Testis (tissue), 2 donors: ENCODE results near the gene MAMDC2.

Experiments used
- POLR2A ChIP-seq: fragments of 450-650 bp; IDR thresholded peaks from one replicate; pipeline ENCODE4 v1.6.1; 2017; ENCODE audit warnings: antibody characterized with exemption, mild to moderate bottlenecking, moderate library complexity
- TF ChIP-seq, protein P1 (sequence below), 3 experiments: fragments of 450-650 bp in 2 of 3; fragments of 200-600 bp in 1 of 3; sonication (generic) in 1 of 3; IDR thresholded peaks; one replicate each; pipeline ENCODE4 v1.5.1; 2016 to 2019; ENCODE audit warnings: antibody characterized with exemption in 3 of 3, mild to moderate bottlenecking in 2 of 3, moderate library complexity in 1 of 3

DNA sequence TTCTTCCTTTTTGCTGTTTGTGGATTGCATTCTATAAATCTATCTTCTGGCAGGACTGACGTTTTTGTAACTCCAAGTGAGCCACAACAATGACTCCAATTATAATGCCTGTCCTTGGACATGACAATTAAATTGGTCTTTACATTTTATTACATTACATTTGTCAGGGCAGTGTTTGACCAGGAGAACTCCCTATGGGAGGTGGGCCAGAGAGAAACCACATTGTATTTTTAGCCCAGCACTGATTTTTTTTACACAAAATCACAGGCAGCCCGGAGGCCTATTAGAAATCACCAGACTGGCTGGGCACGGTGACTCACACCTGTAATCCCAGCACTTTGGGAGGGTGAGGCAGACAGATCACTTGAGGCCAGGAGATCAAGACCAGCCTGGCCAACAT lies 116.0 kb downstream of the MAMDC2 start:
- TF ChIP-seq, protein P1, sequence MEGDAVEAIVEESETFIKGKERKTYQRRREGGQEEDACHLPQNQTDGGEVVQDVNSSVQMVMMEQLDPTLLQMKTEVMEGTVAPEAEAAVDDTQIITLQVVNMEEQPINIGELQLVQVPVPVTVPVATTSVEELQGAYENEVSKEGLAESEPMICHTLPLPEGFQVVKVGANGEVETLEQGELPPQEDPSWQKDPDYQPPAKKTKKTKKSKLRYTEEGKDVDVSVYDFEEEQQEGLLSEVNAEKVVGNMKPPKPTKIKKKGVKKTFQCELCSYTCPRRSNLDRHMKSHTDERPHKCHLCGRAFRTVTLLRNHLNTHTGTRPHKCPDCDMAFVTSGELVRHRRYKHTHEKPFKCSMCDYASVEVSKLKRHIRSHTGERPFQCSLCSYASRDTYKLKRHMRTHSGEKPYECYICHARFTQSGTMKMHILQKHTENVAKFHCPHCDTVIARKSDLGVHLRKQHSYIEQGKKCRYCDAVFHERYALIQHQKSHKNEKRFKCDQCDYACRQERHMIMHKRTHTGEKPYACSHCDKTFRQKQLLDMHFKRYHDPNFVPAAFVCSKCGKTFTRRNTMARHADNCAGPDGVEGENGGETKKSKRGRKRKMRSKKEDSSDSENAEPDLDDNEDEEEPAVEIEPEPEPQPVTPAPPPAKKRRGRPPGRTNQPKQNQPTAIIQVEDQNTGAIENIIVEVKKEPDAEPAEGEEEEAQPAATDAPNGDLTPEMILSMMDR (IDR thresholded peaks at IDR 0.05): no peak
- TF ChIP-seq POLR2A: no peak
